GM18861 (cell line): ENCODE data around the gene PDLIM5.
"Not testable (repeated sequence)": the region's sequence is repeated elsewhere in the genome, so short reads cannot be mapped to it uniquely, and the experiment has no call there.

Experiments used
- ATAC-seq: cut with Tn5 transposase; IDR thresholded peaks from one replicate; pipeline ENCODE4 v1.9.1; 2021; ENCODE audit not compliant: unreplicated experiment

The PDLIM5 gene

GRCh38 chr4:94639298-94639697 is 187.6 kb downstream of the PDLIM5 start:
- ATAC-seq: no peak

GRCh38 chr4:94640151-94640550 is 188.4 kb downstream of the PDLIM5 start:
- ATAC-seq: no peak

GRCh38 chr4:94641702-94642560 is 190.2 kb downstream of the PDLIM5 start:
- ATAC-seq: no peak

- no peak for ATAC-seq
Measured at GRCh38 chr4:94642561-94642866, 190.8 kb downstream of the PDLIM5 start.

GRCh38 chr4:94648699-94649098 is 197.0 kb downstream of the PDLIM5 start:
- no peak for ATAC-seq

- no peak for ATAC-seq
Measured at GRCh38 chr4:94649381-94650133, 197.8 kb downstream of the PDLIM5 start.

GRCh38 chr4:94650134-94650495 is 198.4 kb downstream of the PDLIM5 start:
- no peak for ATAC-seq

GRCh38 chr4:94650690-94651089 is 198.9 kb downstream of the PDLIM5 start:
- no peak for ATAC-seq

GRCh38 chr4:94653095-94653649 is 201.4 kb downstream of the PDLIM5 start:
- no peak for ATAC-seq

- no peak for ATAC-seq
Measured at GRCh38 chr4:94653984-94654609, 202.4 kb downstream of the PDLIM5 start.

- ATAC-seq: no peak
Measured at GRCh38 chr4:94654714-94655113, 203.0 kb downstream of the PDLIM5 start.

GRCh38 chr4:94660614-94661013 is 208.9 kb downstream of the PDLIM5 start:
- ATAC-seq: no peak

- not testable (repeated sequence) for ATAC-seq
Measured at GRCh38 chr4:94665021-94665420, 213.3 kb downstream of the PDLIM5 start.

GRCh38 chr4:94665500-94666404 is 214.0 kb downstream of the PDLIM5 start:
- ATAC-seq: no peak

- no peak for ATAC-seq
Measured at GRCh38 chr4:94668724-94669123, 217.0 kb downstream of the PDLIM5 start.

GRCh38 chr4:94669672-94670664 is 218.2 kb downstream of the PDLIM5 start:
- ATAC-seq: no peak

GRCh38 chr4:94671113-94671512 is 219.4 kb downstream of the PDLIM5 start:
- no peak for ATAC-seq

GRCh38 chr4:94673961-94674360 is 222.2 kb downstream of the PDLIM5 start:
- no peak for ATAC-seq

- no peak for ATAC-seq
Measured at GRCh38 chr4:94676970-94677369, 225.2 kb downstream of the PDLIM5 start.
